ENCODE results near the gene LY9.
A peak's percentile ranks its signal among the peaks of the same experiment; 100 is the strongest.

Gene LY9

DNA sequence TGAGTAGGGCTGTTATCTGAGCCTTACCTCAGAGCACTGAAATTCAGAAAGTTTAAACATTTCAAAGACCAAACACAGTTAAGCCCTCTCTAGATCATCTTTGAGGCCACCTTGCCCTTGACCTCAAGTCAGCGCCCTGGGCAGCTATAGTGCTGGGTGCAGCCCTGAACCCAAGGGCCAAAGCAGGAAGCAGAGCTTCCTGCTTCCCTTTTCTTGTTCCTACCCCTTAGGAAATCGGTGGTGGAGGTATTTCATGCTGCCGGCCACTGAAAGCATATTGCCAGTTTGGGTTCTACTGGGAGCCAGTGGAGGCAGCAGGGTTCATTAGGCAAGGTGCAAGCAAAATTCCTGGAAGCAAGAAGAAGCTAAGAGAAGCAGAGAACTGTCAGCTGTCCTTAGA, 40.6 kb downstream of the LY9 start:
- DNase-seq (ENCODE audit: low read depth in 2 of 3, low spot score in 1 of 3): no peak

GRCh38 chr1:160836981-160837557, 41.1 kb downstream of the LY9 start:
- no peak for DNase-seq (ENCODE audit: low read depth in 2 of 3, low spot score in 1 of 3)

DNA sequence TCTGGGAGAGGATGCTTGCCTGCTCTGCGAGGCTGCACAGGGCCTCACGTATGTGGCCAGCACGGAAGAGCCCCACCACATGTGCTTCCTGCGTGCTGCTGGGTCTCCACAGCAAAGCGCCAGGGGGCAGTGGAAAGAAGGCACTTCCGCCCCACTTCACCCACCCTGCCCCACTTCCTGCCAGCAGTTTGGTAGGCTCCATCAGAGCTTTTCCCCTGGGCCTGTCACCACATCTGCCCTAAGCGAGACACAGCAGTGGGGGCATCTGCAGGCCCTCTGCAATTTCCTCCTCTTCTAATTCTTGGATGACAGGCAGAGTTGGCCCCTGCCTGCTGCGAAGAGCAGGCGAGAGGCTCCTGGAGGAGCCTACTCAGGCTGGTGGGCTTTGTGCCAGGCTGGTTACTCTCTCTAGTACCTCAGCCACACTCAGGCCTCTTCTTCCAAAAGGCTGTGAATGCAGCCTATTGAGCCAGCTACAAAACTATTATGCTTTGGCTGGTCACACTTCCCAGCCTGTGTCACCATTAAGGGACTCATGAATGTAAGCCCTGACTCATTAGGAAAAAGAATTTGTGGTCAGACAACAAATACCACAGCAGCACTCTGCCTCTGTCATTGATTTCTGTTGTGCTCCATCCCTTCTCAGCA, 41.7 kb downstream of the LY9 start:
- peak; percentile 53 to 65 (median 61) for DNase-seq (ENCODE audit: low read depth in 2 of 3, low spot score in 1 of 3)

GRCh38 chr1:160838888-160839287, 42.9 kb downstream of the LY9 start:
- no peak for DNase-seq (ENCODE audit: low read depth in 2 of 3, low spot score in 1 of 3)

GRCh38 chr1:160839746-160840145, 43.8 kb downstream of the LY9 start:
- DNase-seq (ENCODE audit: low read depth in 2 of 3, low spot score in 1 of 3): no peak

DNA sequence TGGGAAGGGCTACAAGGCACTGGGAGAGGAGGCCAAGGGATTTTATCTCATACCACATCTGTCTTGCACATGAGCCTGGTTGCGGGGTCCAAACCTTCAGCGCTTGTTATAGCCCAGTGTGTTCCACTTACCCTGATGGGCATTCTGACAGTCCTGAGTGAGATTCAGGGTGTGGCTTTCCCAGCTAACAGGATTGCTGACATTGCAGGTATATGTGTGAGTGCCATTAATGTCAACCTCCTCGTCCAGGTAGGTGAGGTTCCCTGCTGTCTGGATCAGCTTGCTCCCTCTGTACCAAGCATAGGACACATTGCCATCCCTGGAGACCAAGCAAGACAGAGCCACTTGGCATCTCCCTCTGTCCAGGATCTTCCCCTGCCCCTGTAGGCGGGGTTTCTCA, 45.1 kb downstream of the LY9 start:
- no peak for DNase-seq (ENCODE audit: low read depth in 2 of 3, low spot score in 1 of 3)

- DNase-seq (ENCODE audit: low read depth in 2 of 3, low spot score in 1 of 3): no peak
Measured at GRCh38 chr1:160844447-160845232, 48.7 kb downstream of the LY9 start.

GRCh38 chr1:160846281-160846680, 50.3 kb downstream of the LY9 start:
- no peak for DNase-seq (ENCODE audit: low read depth in 2 of 3, low spot score in 1 of 3)

- DNase-seq (ENCODE audit: low read depth in 2 of 3, low spot score in 1 of 3): no peak
Measured at GRCh38 chr1:160850541-160850940, 54.6 kb downstream of the LY9 start.

DNA sequence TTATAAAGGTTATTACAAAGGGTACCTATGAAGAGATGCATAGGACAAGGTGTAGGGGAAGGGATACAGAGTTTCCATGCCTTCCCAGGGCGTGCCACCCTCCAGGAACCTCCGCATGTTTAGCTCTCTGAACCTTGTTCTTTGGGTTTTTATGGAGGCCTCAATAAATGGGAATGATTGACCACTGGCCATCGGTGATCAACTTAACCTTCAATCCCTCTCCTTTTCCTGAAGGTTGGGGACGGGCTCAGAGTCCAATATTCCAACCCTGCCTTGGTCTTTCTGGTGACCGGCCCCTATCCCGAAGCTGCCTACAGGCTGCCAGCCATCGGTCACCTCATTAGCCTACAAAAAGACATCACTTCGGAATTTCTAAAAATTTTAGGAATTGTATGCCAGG, 55.0 kb downstream of the LY9 start:
- no peak for DNase-seq (ENCODE audit: low read depth in 2 of 3, low spot score in 1 of 3)

GRCh38 chr1:160853014-160853413, 57.0 kb downstream of the LY9 start:
- DNase-seq (ENCODE audit: low read depth in 2 of 3, low spot score in 1 of 3): no peak

GRCh38 chr1:160853754-160854153, 57.8 kb downstream of the LY9 start:
- no peak for DNase-seq (ENCODE audit: low read depth in 2 of 3, low spot score in 1 of 3)

GRCh38 chr1:160855181-160855981, 59.4 kb downstream of the LY9 start:
- no peak for DNase-seq (ENCODE audit: low read depth in 2 of 3, low spot score in 1 of 3)

GRCh38 chr1:160858097-160858496, 62.1 kb downstream of the LY9 start:
- DNase-seq (ENCODE audit: low read depth in 2 of 3, low spot score in 1 of 3): no peak

DNA sequence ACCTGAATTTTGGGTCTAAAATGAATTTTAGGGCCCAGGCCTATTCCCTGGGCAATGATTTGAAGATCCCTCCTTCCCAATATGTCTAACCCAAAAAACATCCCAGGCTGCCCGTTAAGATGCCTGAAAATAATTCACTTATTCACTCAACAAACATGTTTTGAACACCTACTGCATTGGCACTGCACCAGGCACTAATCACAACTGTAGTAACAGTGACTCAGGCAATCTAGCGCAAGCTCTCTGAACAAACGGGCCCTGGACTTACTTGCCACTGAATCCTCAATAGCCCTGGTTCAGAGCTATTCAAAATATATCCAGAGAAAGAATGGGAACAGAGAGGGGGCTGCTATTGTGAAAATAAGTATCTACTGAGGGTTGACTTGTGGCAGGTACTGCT, 62.5 kb downstream of the LY9 start:
- no peak for DNase-seq (ENCODE audit: low read depth in 2 of 3, low spot score in 1 of 3)

GRCh38 chr1:160859166-160859565, 63.2 kb downstream of the LY9 start:
- no peak for DNase-seq (ENCODE audit: low read depth in 2 of 3, low spot score in 1 of 3)

GRCh38 chr1:160860840-160861505, 65.0 kb downstream of the LY9 start:
- DNase-seq (ENCODE audit: low read depth in 2 of 3, low spot score in 1 of 3): no peak

DNA sequence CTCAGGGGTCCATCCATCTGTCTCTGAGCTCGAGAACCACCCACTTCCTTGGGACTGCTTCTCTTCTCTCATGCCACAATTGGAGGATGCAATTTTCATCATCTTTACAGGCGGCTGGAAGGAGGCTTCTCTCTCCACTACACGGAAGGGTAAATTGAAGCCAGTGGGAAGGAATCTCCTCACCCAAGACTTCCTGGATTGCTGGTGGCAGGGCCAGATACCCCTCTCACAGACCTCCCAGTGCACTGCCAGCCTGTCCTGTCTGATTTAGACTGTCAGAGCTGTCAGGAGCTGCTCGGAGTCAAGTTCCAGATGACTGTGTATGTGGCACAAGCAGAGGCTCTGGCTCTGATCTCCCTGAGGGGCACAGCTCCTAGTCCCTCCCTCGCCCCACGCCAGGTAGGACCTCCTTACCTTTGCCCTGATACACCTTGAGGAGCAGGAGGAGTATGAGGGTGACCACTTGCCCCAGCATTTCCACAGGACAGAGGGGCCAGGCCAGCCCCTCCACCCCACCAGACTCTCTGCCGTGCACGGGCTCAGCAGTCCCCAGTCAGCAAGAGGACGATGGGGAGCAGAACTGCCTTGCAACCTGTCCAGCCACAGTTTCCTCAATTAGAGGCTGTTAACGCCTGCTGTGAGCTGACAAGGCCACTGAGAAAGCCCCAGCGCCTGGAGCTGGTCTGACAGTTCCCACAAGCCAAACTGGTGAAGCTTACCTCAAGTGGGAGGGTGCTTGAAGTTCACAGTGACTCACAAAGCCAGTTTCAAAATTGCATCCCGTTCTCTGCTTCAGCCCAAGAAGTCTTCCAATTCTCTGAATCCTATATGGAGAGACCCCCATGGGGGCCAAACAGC, 66.5 kb downstream of the LY9 start, which contains the start of gene CD244:
Gene CD244 (minus strand): TSS at position 685 of the 858 bp plus-strand sequence. CDS start 210 bp downstream, at position 475.
- DNase-seq (ENCODE audit: low read depth in 2 of 3, low spot score in 1 of 3): peak; percentile 44 to 50 (median 47)

GRCh38 chr1:160863061-160863773, 67.2 kb downstream of the LY9 start:
- DNase-seq (ENCODE audit: low read depth in 2 of 3, low spot score in 1 of 3): no peak

Measured in stimulated activated CD4-positive, alpha-beta T cell treated with anti-CD3 and anti-CD28 coated beads, Interleukin-12 subunit alpha, Interleukin-12 subunit beta, amount 100 ng/mL, for 48 hours (primary cell).